ENCODE results near the gene PCDH10.

DNA sequence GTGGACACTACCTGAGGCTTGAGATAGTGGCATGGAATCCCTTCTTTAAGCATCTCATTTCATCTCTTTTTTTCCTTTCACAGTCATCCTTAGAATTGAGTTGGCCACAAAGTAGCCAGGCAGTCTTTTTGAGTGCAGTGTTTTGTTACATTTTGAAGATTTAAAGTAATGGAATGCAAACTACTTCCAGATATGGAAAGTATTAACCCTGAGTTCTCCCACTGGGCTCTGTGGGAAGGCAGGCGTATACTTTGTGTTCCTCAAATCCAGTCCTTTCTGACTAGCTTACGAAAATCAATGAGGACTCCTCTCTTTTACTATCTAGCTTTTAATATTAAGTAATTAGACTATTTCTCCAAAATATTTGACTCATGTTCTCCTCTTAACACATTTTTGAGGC is 29.9 kb downstream of the PCDH10 start:
- TF ChIP-seq, protein P1, sequence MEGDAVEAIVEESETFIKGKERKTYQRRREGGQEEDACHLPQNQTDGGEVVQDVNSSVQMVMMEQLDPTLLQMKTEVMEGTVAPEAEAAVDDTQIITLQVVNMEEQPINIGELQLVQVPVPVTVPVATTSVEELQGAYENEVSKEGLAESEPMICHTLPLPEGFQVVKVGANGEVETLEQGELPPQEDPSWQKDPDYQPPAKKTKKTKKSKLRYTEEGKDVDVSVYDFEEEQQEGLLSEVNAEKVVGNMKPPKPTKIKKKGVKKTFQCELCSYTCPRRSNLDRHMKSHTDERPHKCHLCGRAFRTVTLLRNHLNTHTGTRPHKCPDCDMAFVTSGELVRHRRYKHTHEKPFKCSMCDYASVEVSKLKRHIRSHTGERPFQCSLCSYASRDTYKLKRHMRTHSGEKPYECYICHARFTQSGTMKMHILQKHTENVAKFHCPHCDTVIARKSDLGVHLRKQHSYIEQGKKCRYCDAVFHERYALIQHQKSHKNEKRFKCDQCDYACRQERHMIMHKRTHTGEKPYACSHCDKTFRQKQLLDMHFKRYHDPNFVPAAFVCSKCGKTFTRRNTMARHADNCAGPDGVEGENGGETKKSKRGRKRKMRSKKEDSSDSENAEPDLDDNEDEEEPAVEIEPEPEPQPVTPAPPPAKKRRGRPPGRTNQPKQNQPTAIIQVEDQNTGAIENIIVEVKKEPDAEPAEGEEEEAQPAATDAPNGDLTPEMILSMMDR (IDR thresholded peaks at IDR 0.05), result no peak
- TF ChIP-seq POLR2A (IDR thresholded peaks at IDR 0.05), result no peak
- no peak for TF ChIP-seq POLR2AphosphoS5 (IDR thresholded peaks at IDR 0.05)
